CD4-positive, alpha-beta T cell treated with Interleukin-6 for 4 hours (primary cell): ENCODE data around the gene PLA2G2D.

Experiments used
- DNase-seq: peaks from one replicate; pipeline ENCODE4 v3.0.0-alpha.2; 2020; ENCODE audit warnings: mixed read lengths

Gene PLA2G2D

DNA sequence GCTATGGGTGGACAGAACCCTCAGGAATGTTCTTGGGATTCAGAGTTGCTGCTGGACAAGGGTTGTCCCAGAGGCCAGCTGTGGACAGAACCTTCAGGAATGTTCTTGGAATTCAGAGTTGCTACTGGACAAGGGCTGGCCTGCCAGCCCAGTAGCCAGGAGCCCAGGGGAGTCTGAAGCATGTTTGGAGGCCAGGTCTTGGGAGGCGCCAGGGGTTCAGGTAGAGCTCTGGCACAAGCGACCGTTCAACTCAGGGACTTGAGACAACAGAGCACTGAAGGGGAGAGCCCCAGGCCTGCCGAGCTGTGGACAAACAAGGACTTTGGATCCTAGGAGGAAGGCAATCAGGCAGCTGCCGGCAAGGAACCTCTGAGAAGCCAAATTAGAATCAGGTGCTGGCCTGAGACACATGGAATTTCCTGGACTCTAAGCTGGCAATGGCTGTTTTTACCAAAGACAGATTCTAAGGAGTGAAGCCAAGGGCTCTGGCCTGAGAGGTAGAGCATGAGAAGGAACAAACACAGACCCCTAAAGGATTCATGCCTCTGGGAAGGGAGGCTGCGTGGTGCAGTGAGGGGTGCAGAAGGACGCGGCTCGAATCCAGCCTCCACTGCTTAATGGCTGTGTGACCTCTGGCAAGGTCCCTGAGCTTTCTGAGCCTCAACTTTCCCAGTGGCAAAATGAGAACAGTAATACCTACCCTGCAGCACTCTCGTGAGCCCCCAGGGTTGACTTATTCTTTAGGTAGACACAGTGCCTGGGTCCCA is 36.0 kb downstream of the PLA2G2D start:
- no peak for DNase-seq

DNA sequence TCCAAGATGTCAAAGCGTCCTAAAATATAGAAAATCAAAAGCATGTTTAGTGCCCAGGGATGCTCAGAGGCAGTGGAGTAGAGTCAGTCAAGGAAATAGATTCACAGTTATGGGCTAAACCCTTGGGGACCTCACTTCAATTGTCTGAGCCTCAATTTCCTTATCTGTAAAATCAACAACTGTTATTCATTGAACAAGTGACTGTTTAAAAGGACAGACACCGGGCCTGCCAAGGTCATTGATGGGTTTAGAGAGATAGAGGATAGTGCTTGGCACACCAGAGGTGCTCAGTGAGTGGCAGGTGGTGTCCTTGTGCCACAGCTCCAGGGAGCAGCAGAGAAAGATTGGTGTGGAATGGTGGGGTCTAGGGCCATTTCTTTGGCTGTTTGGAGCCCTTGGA is 36.6 kb downstream of the PLA2G2D start:
- DNase-seq, result no peak

DNA sequence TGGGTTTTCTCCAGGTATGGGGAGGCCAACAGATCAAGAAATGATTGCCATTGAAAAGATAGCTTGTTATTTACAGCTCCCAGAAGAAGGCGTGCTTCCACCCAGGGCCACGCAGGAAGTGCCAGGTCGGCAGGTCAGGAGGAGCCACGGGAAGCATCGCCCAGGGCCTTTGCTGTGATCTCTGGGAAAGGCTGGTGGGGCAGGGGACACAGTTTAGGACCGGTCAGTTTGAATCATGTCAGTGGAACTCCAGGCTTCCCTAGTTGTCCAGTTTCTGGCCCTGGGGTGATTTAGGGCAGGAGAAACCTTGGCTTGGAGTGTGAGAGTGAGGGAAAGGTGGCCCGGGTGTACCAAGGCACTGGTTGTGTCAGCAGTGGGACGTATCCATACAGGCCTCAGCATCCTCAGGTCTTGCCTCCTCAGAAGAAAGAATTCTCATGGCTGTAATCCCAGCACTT is 38.0 kb downstream of the PLA2G2D start:
- no peak for DNase-seq

DNA sequence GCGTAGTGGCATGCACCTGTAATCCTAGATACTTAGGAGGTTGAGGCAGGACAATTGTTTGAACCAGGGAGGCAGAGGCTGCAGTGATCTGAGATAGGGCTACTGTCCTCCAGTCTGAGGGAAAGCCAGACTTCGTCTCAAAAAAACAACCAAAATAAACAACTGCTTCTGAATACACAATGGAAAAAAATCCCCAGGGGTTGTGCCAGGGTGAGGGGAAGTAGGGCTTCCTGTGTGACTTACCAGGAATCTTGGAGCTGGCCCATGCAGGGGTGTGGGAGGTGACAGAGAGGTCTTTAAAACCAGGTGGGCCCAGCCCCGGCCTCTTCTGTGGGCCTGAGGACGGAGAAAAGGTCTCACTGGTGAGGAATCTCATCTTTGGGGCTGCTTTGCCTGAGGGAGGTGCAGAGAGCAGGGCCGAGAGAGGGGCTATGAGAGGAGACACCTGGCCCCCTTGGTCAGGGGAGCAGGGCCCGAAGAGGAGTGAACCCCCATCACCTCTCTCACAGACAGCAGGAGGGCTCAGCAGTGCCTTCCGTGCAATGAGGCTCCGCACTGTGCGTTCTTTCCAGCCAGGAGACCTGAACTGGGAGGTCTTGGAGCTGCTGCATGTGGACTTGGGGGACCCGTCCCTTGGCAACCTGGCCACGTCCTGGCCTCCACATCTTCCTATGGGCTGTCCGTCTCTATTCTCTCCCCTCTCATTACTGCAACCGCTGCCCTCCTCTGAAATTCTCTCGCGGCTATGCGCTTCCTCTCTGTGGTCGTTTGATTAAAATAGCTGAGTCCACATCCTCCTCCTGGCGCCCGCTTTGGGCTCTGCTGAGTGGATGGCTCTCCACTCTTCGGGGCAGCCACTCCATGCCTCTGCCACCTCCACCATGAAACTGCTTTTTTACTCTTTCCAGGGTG is 38.6 kb downstream of the PLA2G2D start:
- DNase-seq, result no peak

DNA sequence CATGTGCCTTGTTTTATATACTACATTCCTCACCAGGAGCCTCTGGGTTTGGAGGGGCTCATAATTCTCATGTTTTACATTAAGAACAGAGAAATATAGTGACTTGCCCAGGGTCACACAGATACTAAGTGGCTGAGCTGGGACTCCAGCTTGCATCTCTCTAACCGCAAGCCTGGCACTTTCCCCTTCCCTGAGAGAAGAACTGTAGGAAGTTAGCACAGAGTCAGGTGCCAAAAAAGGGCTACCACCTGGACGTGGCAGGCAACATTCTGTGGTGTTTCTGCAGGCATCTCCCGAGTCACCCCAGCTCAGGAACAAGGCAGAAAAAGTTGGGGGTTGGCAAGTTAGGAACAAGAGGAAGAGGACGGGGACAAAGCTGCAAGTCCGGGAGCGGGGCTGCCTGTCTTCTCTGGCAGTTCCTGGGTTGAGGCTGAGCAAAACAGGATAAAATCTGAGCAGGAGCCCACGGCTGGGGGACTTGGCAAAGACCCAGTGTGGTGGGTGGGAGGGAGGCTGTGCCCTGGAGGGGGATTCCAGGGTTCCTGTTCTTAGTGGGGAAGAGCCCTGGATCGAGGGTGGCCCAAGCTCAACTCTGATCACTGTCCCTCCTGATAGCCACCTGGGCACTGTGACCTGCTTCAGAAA is 39.6 kb downstream of the PLA2G2D start:
- no peak for DNase-seq

DNA sequence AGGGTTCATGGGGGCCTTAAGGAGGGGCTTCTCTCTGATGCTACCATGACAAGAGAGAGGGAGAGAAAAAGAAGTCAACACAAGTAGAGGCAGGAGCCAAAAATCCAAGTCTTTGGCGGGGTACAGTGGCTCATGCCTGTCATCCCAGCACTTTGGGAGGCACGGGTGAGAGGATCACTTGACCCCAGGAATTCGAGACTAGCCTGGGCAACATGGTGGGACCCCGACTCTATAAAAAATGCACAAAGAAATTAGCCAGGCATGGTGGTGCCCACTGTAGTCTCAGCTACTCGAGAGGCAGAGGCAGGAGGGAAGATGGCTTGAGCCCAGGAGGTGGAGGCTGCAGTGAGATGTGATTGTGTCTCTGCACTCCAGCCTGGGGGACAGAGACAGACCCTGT is 40.6 kb downstream of the PLA2G2D start:
- no peak for DNase-seq

DNA sequence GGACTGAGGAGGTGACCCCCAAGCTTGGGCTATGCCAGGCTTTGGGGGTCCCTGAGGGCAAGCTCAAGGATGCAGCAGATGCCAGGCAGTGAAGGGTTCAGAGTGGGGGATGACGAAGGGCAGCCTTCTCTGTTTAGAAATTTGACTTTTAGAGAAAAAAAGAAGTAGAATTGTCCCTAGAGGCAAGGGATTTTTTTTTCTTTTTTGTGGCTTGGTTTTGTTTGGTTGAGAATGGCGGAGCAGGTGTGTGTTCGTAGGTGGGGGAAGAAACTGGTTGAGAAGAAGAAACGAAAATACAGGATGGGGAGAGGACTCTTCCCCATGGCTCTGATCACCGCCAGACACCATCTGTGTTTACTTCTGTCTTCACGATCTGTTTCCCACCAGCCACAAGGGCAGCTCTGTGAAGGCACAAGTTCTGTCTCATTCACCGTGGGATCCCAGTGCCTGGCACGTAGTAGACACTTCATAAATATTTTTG is 41.1 kb downstream of the PLA2G2D start:
- DNase-seq, result no peak

DNA sequence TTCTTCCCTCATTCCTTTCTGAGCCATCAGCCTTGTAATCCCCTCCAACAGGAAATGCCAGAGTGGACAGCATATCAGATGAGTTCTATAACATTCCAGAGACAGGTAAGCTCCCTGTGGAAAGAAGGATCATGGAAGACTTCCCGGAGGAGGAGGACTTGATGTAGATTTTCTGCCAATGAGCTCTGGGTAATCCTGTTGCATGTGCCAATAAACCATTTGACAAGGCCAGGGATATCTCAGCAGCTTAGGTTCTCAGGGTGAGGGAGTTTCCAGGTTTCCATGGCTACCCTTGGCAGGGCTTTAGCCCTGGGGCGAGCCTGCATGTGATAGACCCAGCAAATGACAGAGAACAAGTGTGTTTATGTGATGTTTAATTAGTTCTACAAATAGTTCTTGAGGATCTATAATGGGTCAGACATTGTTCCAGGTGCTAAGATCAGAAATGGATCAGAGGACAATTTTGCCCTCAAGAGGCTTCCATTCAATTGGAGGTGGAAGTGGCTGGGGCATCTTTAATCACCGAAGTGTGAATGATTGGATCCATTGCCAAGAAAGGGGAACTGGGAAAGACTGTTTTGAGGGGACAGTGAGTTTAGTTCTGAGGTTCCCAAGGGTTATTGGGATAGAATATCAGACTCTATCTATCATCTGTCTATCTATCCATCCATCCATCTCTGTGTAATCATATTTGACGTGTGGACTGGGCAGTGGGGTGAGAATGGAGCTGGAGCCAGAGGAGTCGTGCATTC is 42.5 kb downstream of the PLA2G2D start:
- DNase-seq, result no peak

DNA sequence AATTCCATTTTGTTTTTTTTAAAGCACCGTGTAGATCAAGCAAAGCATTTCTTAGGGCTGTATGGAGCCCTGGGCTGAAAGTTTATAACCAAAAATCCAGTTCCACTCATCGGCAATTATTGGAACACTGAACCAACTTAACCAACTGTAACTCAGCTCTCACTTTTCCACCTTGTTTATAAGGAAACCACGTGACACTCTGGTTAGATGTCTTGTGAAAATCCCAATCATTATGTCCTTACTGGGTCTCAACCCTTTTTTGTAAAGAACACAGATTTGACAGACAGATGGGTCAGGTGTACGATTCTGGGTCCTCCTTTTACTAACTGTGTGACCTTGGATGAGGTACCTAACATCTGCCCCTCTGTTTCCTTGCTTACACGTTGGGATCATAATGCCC is 43.1 kb downstream of the PLA2G2D start:
- no peak for DNase-seq

DNA sequence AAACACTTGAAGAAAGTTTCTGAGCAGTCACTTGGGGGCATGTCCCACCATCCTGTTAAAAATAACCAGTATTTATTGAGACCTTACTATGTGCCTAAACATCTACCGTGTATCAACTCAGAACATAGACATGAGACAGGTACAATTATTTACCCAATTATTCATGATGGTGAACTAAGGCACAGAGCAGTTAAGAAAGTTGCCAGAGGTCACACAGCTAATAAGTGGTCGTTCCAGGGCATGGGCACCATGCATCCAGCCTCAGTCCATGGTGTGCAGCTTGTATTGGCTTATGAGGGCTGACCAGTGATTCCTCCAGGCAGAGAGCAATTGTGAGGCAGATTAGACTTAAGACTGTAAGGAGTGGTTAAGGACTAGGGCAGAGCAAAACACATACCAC is 44.0 kb downstream of the PLA2G2D start:
- no peak for DNase-seq

DNA sequence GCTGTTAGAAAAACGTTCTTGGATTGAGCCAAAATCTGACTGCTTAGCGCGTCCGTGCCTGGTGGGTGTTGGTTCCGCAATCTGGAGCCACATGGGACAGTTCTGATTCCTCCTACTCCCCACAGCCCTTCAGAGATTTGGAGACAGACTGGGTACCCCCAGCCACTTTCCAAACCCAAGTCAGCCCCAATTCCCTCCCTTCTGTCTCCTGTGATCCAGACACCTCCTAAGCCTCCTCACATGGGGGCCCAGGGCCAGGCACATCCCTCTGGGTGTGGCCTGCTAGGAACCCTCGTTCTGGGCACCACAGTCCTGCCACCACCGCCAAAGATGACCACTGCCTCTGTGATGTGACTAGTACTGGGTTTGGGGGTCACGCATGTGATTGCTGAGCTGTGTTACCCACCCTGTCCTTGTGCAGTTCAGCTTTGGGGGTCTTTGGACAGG is 44.6 kb downstream of the PLA2G2D start:
- no peak for DNase-seq

DNA sequence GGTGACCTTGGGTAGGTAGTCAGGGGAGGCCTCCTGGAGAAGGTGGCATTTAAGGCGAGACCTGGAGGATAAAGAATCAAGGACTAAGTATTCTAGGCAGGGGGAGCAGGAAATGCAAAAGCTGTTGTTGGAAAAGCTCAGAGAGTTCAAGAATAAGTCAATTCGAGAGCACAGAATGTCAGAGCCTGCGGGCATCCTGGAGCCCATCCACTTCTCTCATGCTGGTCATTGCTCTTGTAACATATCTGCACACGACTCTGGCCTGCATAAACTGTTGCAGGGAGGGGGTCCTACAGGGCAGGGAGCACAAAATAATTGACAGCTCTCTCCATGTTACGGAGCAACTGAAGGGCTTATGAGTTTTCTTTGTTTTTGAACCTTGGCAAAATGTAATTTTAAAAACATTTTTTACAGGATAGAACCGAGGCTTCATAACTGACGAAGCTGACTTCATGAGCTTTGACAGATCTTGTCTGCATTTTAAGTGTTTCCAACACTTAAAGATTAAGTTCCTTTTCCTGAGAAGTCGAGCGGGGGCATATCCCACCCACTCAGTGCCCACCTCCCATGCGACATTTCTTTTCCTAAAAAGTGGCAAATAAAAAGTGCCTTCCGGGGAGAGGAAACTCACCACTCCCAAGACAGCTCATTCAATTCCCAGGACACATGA is 45.1 kb downstream of the PLA2G2D start:
- no peak for DNase-seq

DNA sequence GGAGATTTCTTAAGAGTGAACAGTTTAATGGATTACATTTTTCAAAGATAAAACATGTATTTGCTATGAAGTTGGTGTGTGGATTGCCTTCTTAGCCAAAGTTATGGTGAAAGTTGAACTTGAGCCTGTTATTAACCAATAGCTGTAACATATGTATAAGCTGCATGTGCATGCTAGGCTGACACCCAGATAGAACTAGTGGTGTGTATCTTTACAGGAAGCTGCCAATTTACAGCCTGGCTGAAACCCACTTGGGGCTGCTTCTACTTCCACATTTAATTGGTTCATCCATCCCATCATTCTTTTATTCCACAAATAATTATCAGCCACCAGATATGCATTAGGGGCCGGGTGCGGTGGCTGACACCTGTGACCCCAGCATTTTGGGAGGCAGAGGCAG is 46.1 kb downstream of the PLA2G2D start:
- no peak for DNase-seq

DNA sequence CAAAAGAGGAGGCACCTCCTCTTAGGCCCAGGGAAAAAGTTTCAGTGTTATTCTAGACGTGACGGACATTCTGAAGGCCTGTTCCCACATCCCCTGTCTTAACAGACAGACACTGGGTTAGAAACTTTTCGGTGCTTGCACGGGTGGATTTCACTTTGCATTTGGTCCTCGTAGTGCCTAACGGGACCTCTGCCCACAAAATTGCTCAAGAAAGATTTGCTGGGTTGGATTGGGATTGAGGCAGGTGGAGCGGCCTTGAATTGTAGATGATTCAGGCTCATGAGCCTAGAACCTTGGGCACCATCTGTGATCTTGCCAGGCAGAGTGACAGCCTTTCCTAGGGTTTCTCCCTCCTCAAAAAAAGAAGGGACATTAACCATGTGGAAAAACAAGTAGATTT is 46.6 kb downstream of the PLA2G2D start:
- no peak for DNase-seq

DNA sequence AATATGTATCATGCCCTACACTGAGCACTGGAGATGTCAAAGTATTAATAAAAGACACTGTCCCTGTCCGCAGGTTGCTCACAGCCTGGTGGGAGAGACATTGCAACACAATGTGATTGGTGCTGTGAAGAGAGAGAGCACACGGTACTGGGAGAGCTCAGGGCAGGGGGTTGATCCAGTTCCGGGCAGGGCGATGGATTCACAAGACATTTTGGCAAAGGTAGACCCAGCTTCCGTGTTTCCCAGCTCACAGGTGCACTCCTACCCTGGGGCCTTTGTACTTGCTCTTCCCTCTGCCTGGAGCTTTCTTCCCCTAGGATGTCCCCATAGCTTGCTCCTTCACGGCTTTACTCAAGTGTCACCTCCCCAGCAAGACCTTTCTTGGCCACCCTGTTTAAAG is 47.9 kb downstream of the PLA2G2D start:
- no peak for DNase-seq

DNA sequence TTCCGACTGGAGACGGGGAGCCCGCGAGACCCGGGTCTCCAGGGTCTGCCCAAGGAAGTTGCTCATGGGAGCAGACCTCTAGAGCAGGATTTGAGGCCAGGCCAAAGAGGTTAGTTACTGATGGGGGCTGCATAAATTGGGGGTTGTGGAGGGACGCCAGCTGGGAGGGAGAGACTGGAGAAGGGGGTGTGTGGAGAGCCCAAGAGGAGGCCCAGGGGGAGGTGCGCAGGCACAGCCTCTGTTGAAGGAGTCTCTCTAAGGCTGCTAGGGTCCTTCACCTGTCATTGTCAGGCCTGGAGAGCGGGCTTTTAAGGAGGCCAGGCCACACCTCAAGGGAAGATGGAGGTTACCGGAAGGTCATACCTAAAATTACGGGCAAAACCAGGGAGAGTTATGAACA is 49.0 kb downstream of the PLA2G2D start:
- DNase-seq, result no peak

DNA sequence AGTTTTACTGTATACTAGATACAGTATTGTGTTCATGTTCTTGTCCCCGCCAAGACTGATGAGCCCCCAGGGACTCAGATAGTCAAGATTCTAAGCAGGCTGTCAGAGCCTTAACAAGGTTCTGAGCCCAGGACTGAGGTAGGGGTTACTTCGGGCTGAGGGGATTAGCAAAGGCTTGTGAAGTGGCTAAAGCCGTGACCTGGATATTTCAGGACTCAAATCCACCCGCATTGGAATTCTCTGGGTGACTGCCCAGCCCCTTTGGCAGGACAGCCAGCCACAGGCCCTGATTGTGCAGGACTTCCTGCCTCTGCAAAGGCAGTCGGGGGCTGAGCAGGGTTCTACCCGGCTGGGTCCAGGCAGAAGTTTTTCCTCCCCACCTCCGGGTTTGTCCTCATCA is 49.5 kb downstream of the PLA2G2D start, which contains the start of gene PLA2G5:
TSS of gene PLA2G5 (plus strand) at position 321 of the 400 bp plus-strand sequence. CDS start 14,637 bp downstream, outside the sequence.
- no peak for DNase-seq

DNA sequence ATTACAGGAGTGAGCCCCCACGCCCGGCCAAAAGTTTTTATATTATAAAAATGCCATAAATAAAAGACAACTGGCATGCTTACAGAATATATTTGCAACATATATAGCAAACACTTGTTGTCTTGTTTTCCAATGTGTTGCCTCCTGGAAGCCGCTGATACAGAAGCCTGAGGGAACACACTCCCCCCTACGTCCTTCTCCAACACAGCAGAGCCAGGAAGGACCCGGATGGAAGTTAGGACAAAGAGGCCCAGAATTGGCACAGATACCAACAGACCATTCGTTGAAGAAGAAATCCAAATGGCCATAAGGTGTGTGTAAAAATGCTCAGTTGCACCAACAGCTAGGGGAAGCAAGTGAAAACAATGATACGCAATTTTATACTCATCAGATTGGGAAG is 50.6 kb downstream of the PLA2G2D start:
- no peak for DNase-seq

DNA sequence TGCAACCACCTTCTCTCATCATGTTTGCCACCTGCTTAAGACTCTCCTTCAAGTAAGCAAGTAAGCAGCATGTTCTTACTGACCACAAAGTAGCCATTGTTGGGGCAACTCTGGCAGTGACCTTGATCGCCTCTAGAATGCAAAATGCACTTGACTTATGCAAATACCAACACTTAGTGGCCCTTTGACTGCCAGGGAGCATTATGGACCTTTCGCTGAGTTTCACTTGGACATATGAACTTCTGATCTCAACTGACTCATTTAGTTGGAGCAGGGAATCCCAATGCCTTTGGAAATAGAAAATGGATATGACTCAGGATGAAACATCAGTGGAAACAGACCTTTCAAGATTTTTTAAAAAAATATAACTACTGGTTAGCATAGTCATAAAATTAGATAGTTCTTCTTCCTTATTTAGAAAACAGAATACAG is 55.5 kb downstream of the PLA2G2D start:
- DNase-seq, result no peak
